HepG2 (cell line): ENCODE data around the gene GSTT2B. TPM values are rescaled to one million over a fixed set of nuclear protein-coding genes. Genes with fewer than 3 reads are reported as not detected.

Experiments used
- ATF6 ChIP-seq: sonication (generic); formaldehyde crosslinking; conservative IDR thresholded peaks from 2 replicates; pipeline ENCODE4 v1.4.0; 2020; ENCODE audit warnings: missing genetic modification reagents
- EEA1 ChIP-seq: sonication (generic); formaldehyde crosslinking; IDR thresholded peaks from 2 replicates; pipeline ENCODE4 v1.5.1; 2020; ENCODE audit warnings: mild to moderate bottlenecking, missing genetic modification reagents, borderline replicate concordance
- EP300 ChIP-seq, 3 experiments: sonication (generic) in 1 of 3; formaldehyde crosslinking in 1 of 3; IDR thresholded peaks; 2 replicates each; pipeline versions ENCODE4 v1.5.1 to v1.6.1; 2011 to 2020; ENCODE audit warnings: low read depth in 2 of 3, low read length in 2 of 3, borderline replicate concordance in 1 of 3, improper control_type of control experiment in 1 of 3, mild to moderate bottlenecking in 1 of 3, missing genetic modification reagents in 1 of 3, moderate library complexity in 1 of 3
- FOXJ3 ChIP-seq: sonication (generic); formaldehyde crosslinking; IDR thresholded peaks from 2 replicates; pipeline ENCODE4 v1.4.0; 2020; ENCODE audit warnings: missing genetic modification reagents, mild to moderate bottlenecking, borderline replicate concordance
- FOXK2 ChIP-seq: fragments of 450-650 bp; IDR thresholded peaks from 2 replicates; pipeline ENCODE4 v1.6.1; 2016
- FOXP4 ChIP-seq: sonication (generic); formaldehyde crosslinking; IDR thresholded peaks from 2 replicates; pipeline ENCODE4 v1.4.0; 2020; ENCODE audit warnings: missing genetic modification reagents
- MXD3 ChIP-seq: IDR thresholded peaks from 2 replicates; pipeline ENCODE4 v1.6.1; 2016; ENCODE audit warnings: mild to moderate bottlenecking, missing biosample characterization, missing genetic modification reagents
- RBM22 ChIP-seq: fragments of 200-400 bp; formaldehyde crosslinking; optimal IDR thresholded peaks from 2 replicates; pipeline ENCODE3; 2017; ENCODE audit warnings: mild to moderate bottlenecking, low read length, moderate library complexity
- TEAD3 ChIP-seq: optimal IDR thresholded peaks from 2 replicates; pipeline ENCODE3; 2016; ENCODE audit warnings: borderline replicate concordance
- ZBTB10 ChIP-seq: sonication (generic); formaldehyde crosslinking; IDR thresholded peaks from 2 replicates; pipeline ENCODE4 v1.4.0; 2020; ENCODE audit warnings: missing genetic modification reagents, borderline replicate concordance
- ZFP90 ChIP-seq: sonication (generic); formaldehyde crosslinking; IDR thresholded peaks from 2 replicates; pipeline ENCODE4 v1.8.0; 2022; ENCODE audit warnings: missing genetic modification reagents, mild to moderate bottlenecking, inconsistent platforms, borderline replicate concordance
- ZNF251 ChIP-seq: sonication (generic); formaldehyde crosslinking; IDR thresholded peaks from 2 replicates; pipeline ENCODE4 v1.9.0; 2021; ENCODE audit warnings: mild to moderate bottlenecking, missing genetic modification reagents
- ZNF292 ChIP-seq: sonication (generic); formaldehyde crosslinking; IDR thresholded peaks from 2 replicates; pipeline ENCODE4 v1.8.1; 2022; ENCODE audit warnings: mild to moderate bottlenecking, low read depth, missing genetic modification reagents, borderline replicate concordance
- ZNF646 ChIP-seq: sonication (generic); formaldehyde crosslinking; IDR thresholded peaks from 2 replicates; pipeline ENCODE4 v1.9.0; 2021; ENCODE audit warnings: mild to moderate bottlenecking, missing genetic modification reagents
- polyA plus RNA-seq, 8 experiments: library from polyadenylated mRNA; depleted of rRNA in 3 of 8; stranded (reverse) in 7 of 8; unstranded in 1 of 8; fragments of >200 nt; fragmentation: Illumina TruSeq in 4 of 8; extraction: Trizol in 4 of 8; gene quantifications; 2 replicates each; pipeline versions ENCODE4 v1.2.1 to v1.2.3, GENCODE V29; 2011 to 2016; ENCODE audit warnings: low read depth in 4 of 8, missing spikeins in 1 of 8, mixed read lengths in 1 of 8; ENCODE audit not compliant: insufficient read depth in 1 of 8
- total RNA-seq, 5 experiments: library from RNA; depleted of rRNA; stranded (reverse); fragments of >200 nt; fragmentation: Illumina TruSeq; extraction: Trizol; gene quantifications; 2 replicates each; pipeline ENCODE4 v1.2.3, GENCODE V29; 2016; ENCODE audit warnings: low read depth in 1 of 5

Gene GSTT2B
- total and polyA plus RNA-seq, 2 of the 13 experiments (the other 11 are each of a cell fraction or from before 2014, with no cell fraction given): 1.5 to 3.9 TPM

GRCh38 chr22:24010018-24010391, 49.0 kb upstream of the GSTT2B start (continued):
- TF ChIP-seq ZNF646 (CRISPR knock-in tag): no peak
- peak; percentile 55; the same call in 1 of the 2 replicates for TF ChIP-seq ZBTB10
- TF ChIP-seq ZNF251 (CRISPR knock-in tag): no peak
- TF ChIP-seq FOXJ3 (CRISPR knock-in tag): 0 out of 2 replicates have a peak, but pooled peaks have one; percentile 40
- TF ChIP-seq FOXK2: no peak
- peak; percentile 68 for TF ChIP-seq FOXP4
- TF ChIP-seq RBM22: no peak
- no peak for TF ChIP-seq ATF6
- no peak for TF ChIP-seq MXD3
- TF ChIP-seq ZFP90 (CRISPR knock-in tag): 0 out of 2 replicates have a peak, but pooled peaks have one; percentile 12
- TF ChIP-seq EP300 (IDR thresholded peaks at IDR 0.05; ENCODE audit: low read depth in 2 of 2, low read length in 2 of 2): no peak
- no peak for TF ChIP-seq EP300 (CRISPR knock-in tag; IDR thresholded peaks at IDR 0.05; ENCODE audit: borderline replicate concordance)
- no peak for TF ChIP-seq EEA1
- no peak for TF ChIP-seq ZNF292 (CRISPR knock-in tag)
- no peak for TF ChIP-seq TEAD3 (CRISPR knock-in tag)
